ENCODE data around the gene MYH6.
"Not testable (repeated sequence)": the region's sequence is repeated elsewhere in the genome, so short reads cannot be mapped to it uniquely, and the experiment has no call there.

MYH6 gene

DNA sequence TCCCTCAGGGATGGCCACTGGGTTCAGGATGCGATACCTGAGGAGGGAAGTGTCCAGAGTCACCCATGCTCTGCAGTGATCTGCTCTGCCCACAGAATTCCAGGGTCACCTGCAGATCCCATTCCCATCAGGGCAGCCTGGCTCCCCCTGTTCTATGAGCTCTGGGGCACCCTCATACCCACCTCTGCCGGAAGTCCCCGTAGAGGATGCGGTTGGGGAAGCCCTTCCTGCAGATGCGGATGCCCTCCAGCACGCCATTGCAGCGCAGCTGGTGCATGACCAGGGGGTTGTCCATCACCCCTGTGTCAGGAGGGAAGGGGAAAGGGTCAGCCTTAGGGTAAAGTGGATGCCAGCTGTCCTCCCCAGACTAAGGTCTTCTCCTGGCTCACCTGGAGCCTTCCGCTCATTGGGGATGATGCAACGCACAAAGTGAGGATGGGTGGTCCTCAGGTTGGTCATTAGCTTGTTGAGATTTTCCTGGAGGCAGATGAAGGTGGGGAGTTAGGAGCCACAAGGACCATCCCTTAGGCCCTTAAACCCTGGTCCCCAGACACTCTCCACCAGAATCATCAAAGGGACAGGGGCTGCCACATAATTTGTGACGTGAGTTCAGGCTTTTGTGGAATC is 11.2 kb downstream of the MYH6 start:
- DNase-seq (ENCODE audit: low read depth, low spot score) = no peak

DNA sequence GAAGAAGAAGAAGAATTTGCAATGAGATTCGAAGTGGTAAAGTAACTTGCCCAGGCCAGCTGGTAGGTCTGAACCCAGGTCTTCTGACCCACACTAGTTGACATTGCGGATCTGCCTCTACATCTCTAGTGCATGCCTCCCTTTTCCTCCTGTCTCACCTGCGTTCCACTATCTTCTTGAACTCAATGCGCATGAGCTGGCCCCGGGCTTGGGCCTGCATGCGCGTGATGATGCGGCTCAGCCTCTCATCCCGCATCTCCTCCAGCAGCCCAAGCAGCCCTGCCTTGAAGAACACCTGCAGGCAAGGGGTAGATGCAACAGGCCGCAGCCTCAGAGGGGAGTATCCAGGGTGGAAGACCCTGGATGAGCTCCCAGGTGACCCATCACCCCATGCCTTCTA is 11.9 kb downstream of the MYH6 start:
- DNase-seq (ENCODE audit: low read depth, low spot score) = no peak

DNA sequence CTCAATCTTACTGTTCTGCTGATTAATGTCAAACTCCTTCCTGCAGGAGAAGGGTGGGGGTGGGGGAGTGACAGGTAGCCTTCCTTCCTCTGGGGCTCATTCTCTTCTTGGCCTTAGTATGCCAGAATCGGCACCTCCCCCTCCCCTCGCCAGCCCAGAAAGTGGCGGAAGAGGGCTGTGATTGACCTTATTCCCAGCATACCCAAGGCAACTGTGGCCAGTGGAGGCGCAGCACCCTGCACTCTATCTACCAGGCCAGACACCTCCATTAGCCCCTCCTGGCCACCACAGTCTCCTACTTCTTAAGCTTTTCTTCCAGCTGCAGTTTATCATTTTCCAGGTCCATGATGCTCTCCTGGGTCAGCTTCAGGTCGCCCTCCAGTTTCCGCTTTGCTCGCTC is 15.5 kb downstream of the MYH6 start:
- DNase-seq (ENCODE audit: low read depth, low spot score) = no peak

DNA sequence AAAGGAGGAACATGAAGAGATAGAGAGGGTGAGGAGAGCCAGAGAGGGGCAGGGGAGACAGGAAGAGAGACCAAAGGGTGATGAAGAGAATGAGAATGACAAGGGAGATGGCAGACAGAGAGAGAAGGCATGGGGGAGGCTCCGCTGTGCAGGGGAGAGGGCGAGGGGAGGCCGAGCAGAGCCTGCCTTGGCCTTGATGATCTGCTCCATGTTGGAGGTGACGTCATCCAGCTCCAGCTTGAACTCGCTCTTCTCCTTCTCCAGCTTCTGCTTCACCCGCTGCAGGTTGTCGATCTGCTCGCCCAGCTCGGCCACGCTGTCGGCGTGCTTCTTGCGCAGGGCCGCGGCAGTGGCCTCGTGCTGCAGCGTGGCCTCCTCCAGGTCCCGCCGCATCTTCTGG is 18.2 kb downstream of the MYH6 start:
- DNase-seq (ENCODE audit: low read depth, low spot score) = not testable (repeated sequence)

DNA sequence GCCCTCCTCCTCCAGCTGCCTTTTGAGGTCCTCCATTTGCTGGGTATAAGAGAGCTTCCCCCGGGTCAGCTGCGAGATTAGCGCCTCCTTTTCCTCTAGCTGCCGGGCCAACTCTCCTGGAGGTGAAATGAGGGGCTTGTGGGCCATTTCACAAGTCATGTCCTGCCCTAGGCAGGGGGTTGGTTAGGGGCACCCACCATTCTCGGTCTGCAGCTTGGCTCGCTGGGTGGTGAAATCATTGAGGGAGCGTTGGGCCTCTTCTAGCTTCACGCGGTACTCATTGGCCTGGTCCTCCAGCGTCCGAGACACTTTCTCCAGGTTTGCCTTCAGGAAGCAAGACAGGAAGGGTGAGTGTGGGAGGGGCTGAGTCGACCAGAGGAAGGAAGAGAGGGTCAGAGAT is 18.7 kb downstream of the MYH6 start:
- DNase-seq (ENCODE audit: low read depth, low spot score) = no peak

GRCh38 chr14:23388996-23389395 is 19.1 kb downstream of the MYH6 start:
- no peak for DNase-seq (ENCODE audit: low read depth, low spot score)

DNA sequence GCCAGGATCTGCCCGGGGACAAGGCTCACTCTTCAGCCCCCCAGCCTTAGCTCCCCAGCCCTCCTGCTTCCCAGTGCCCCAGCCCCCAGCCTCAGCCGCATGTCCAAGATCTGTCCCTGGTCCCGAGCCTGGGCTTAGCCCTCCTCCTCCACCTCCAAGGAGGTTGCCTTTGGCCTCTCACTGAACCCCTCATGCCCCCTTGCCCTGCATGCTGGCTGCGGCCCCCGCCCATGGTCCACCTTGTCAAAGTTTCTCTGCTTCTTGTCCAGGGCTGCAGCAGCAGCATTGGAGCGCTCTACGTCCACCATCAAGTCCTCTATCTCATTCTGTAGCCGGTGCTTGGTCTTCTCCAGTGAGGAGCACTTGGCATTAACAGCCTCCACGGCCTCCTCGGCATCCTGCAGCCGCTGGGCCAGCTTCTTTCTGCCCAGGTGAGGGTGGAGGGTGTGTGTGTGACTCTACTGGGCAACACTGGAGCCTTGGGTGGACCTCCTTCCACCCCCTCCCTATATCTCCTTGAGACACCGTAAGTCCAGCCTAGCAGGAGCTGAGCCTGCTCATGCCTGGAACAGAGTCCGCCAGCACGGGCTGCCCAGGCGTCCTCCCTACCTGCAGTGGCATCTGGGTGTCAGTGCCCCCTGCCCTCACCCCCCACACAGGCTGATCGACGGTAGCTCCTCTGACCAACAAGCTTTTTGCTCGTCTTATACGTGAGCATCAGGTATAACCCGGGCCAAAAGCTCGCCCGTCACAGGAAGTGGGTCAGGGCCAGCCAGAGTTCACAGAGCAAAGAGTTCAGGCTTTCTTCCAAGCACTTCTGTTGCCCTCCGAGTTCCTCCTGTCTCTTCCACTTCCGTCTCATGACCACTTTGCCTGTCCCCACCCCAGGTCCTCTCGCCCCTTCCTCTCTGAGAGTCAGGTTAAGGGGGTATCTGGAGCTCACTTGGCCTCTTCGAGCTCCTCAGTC is 19.9 kb downstream of the MYH6 start:
- no peak for DNase-seq (ENCODE audit: low read depth, low spot score)

DNA sequence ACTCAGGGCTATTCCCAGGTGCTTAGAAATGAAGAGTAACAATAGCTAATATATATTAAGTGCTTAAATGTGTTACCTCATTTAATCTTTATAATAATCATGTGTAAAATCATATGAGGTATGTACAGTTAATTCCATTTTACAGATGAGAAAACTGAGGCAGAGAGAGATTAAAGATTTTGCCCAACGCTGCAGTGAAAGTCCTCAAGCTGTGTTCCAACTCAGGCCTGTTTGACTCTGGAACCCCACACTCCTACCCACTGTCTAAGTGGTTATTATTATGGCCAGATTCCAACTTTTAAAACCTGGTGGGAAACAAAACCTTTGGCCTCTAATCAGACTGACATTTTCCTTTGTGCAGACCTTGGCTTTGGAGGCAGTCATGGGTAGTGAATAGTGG is 21.1 kb downstream of the MYH6 start:
- DNase-seq (ENCODE audit: low read depth, low spot score) = no peak

DNA sequence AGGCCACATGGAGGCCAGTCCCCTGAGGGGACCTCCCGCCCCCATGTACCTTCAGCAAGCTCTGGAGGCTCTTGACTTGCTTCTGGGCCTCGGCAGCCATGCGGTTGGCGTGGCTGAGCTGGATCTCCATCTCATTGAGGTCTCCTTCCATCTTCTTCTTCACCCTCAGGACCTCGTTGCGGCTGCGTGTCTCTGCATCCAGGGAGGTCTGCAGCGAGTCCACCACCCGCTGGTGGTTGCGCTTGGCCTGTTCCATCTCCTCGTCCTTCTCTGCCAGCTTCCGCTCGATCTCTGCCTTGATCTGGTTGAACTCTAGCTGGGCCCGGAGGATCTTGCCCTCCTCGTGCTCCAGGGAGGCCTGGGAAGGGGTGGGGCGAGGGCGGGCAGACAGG is 21.8 kb downstream of the MYH6 start:
- not testable (repeated sequence) for DNase-seq (ENCODE audit: low read depth, low spot score)

DNA sequence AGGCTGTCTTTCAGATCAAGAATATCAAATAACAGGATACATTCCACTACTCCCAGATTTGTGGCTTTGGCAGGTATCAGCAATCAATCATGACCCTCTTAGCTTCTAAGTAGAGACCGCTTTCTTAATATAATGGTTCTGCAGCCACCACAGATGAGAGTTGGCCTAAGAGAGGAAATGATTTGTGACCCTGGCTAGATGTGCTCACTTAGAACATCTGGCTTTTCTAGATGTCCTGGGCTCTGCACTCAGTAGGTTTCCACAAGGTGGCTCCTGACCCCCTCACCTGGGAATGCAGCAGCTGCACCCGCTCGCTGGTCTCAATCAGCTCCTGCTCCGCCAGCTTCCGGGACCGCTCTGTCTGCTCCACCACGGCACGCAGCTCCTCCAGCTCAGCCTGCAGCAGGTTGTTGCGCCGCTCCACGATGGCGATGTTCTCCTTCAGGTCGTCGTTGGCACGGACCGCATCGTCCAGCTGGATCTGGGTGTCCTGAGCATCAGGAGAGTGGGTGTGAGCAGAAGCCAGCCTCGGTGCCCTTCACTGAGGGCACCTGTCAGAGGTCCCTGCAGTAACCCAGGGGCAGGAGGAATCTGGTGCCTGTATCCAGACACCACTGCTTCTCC is 22.3 kb downstream of the MYH6 start:
- DNase-seq (ENCODE audit: low read depth, low spot score) = no peak

GRCh38 chr14:23385244-23385641 is 22.8 kb downstream of the MYH6 start:
- no peak for DNase-seq (ENCODE audit: low read depth, low spot score)

- no peak for DNase-seq (ENCODE audit: low read depth, low spot score)
Observed at GRCh38 chr14:23384364-23385080, 23.6 kb downstream of the MYH6 start.

DNA sequence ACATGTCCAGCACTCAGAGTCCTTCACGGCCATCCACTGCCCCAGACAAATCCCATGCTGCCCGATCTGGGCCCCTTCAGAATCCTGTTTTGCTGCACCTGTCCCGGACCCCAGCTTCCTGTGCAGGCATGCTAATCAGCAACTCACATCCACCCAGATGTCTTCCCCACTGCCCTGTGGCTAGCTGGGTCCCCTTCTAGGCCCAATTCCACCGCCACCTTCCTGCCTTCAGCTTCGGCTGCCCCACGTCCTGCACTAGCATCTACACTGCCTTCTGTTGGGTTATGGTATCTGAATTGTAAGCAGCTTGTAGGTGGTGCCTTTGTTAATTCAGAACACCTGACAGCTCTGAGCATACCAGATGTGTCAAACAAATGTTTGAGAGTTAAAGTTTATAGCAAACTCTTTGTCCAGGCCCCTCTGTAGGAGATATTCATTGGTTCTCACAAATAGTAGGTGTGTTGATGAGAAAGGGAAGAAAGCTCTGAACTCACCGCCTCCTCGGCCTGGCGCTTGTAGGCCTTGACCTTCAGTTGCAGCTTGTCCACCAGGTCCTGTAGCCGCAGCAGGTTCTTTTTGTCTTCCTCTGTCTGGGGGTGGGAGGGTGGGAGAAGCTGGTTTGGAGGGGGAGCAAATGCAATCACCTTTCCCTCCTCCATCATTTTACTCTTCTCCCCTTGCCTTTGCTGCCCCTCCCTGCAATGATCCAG is 25.2 kb downstream of the MYH6 start:
- no peak for DNase-seq (ENCODE audit: low read depth, low spot score)

DNA sequence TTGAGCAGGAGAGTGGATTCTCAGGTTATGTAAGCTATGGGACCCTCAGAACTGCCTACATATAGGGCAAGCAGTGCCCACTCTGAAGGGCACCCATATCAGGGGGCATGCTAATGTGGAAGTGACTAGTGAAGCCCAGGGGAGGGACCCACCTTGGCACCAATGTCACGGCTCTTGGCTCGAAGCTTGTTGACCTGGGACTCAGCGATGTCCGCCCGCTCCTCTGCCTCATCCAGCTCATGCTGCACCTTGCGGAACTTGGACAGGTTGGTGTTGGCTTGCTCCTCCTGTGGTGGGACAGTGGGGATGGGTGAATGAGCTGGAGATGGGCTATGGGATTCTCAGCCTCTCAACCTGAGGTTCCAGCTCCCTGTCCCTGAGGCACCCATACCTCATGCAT is 25.8 kb downstream of the MYH6 start:
- no peak for DNase-seq (ENCODE audit: low read depth, low spot score)

DNA sequence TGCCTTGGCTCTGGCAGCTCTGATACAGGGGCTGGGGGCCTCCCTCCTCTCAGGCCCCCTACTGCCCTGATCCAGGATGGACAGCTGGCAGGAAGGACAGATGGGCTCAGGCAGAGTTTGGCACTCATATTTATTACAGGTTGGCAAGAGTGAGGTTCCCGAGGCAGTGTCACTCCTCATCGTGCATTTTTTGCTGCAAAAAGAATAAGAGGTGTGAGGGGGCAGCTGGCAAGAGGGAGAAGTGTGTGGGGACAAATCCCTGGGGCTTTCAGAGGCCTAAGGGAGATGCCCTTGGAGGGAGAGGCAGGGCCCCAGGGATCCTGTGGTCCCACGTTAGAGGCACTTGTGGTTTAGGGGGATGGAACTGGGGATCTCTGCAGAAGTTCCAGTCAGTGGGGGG is 26.2 kb downstream of the MYH6 start:
- DNase-seq (ENCODE audit: low read depth, low spot score) = no peak

DNA sequence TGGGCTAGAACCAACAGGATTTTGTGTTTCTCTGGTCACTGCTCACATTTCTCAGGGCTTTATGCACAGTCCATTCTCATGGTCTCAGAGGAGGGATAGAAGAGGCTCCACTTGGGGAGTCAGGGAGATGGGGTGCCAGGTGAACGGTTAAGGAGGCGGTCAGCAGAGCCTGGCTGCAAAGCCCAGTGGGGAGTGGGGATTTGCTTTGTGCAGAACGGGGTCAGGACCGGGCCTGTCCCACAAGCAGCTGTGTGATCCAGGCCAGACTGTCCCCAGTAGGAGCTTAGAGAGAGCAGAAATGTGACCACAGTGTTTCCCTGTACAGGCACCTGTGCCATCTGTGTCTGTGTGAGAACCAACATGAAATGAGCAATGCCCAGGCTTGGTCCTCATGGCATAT is 27.1 kb downstream of the MYH6 start:
- DNase-seq (ENCODE audit: low read depth, low spot score) = no peak

GRCh38 chr14:23380197-23380914 is 27.7 kb downstream of the MYH6 start:
- no peak for DNase-seq (ENCODE audit: low read depth, low spot score)

GRCh38 chr14:23379366-23380196 is 28.5 kb downstream of the MYH6 start:
- peak; percentile 32 for DNase-seq (ENCODE audit: low read depth, low spot score)

DNA sequence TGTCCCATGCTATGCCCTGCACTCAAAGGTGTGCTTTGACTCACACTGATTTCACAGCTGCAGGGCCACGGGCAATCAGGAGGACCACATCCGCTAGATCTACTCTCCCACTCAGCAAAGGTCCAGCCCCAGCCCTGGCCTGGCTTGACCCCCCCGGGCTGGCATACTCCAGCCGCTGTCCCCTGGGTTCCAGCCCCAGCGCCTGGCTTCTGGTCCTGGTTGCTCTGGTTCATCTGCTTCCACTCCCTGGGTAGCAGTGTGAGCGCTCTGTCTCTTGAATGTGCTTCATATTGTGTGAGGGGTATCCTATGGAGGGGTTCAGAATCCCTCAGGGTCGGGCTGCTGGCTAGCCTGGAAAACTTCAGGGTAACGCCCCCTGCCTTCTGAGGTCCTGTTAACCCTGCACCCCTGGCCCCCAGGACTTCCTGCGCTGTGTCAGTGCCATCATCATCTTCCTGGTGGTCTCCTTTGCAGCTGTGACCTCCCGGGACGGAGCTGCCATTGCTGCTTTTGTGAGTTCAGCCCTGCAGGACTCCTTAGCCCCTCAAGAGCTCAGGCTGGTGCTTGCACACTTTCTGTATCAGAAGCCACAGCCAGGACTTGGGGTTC is 29.4 kb downstream of the MYH6 start:
- no peak for DNase-seq (ENCODE audit: low read depth, low spot score)
